IMR-90 (cell line): ENCODE measurements around the gene LRRC7. TPM values are rescaled to one million over a fixed set of nuclear protein-coding genes. Genes with fewer than 3 reads are reported as not detected.

Experiments
- ATAC-seq: fragments of 200-7000 bp; cut with Tn5 transposase; 2 replicates; pipeline ENCODE4 v1.9.1; 2020; ENCODE audit warnings: low read depth, mild to moderate bottlenecking, moderate library complexity
- BruUV-seq: library from RNA; stranded (reverse); fragments of 400-500 nt; replicated peaks from 2 replicates; lab custom pipeline; 2021; lab: Mats Ljungman, UMichigan
- CTCF ChIA-PET: fragments of 300-600 bp; formaldehyde crosslinking; extraction: SDS; loops from one replicate; lab custom pipeline; 2021; ENCODE audit warnings: antibody characterized with exemption; lab: Yijun Ruan, JAX
- POLR2A ChIA-PET: fragments of 300-600 bp; sonication (Branson Sonifier 250); formaldehyde crosslinking; loops from one replicate; lab custom pipeline; 2022; ENCODE audit warnings: antibody characterized with exemption; ENCODE audit not compliant: unreplicated experiment; lab: Charles Lee
- DNase-seq: peaks from one replicate; pipeline ENCODE4 v3.0.0; 2013
- H2AFZ ChIP-seq: replicated peaks from 2 replicates; pipeline ENCODE3; 2013; ENCODE audit warnings: low read length, mild to moderate bottlenecking; ENCODE audit not compliant: poor library complexity
- H2AK5ac ChIP-seq: 2 replicates; pipeline ENCODE4 v1.6.1; 2013; ENCODE audit warnings: low read depth, low read length, inconsistent platforms
- H2AK9ac ChIP-seq: replicated peaks from 2 replicates; pipeline ENCODE3; 2013; ENCODE audit warnings: mild to moderate bottlenecking, low read depth, low read length, moderate library complexity; ENCODE audit not compliant: poor library complexity
- H2BK120ac ChIP-seq: 2 replicates; pipeline ENCODE4 v1.6.1; 2013; ENCODE audit warnings: low read depth, low read length, inconsistent platforms
- H2BK15ac ChIP-seq: 3 replicates; pipeline ENCODE4 v1.6.1; 2013; ENCODE audit warnings: low read depth, low read length, inconsistent platforms
- H2BK20ac ChIP-seq: 2 replicates; pipeline ENCODE4 v1.6.1; 2013; ENCODE audit warnings: low read depth, mild to moderate bottlenecking, inconsistent platforms, low read length, moderate library complexity
- H2BK5ac ChIP-seq: 2 replicates; pipeline ENCODE4 v1.6.1; 2013; ENCODE audit warnings: mild to moderate bottlenecking, low read depth, low read length, inconsistent platforms; ENCODE audit not compliant: poor library complexity, severe bottlenecking
- H3K14ac ChIP-seq: replicated peaks from 2 replicates; pipeline ENCODE4 v1.6.1; 2013; ENCODE audit warnings: low read depth, low read length, inconsistent platforms
- H3K18ac ChIP-seq: 2 replicates; pipeline ENCODE4 v1.6.1; 2013; ENCODE audit warnings: low read depth, low read length, control low read depth
- H3K23ac ChIP-seq: 2 replicates; pipeline ENCODE4 v1.6.1; 2013; ENCODE audit warnings: low read depth, low read length, inconsistent platforms
- H3K27ac ChIP-seq: 2 replicates; pipeline ENCODE4 v1.5.1; 2013; ENCODE audit warnings: mild to moderate bottlenecking, control low read depth, low read length; ENCODE audit not compliant: insufficient read depth
- H3K27me3 ChIP-seq: 2 replicates; pipeline ENCODE4 v1.6.1; 2013; ENCODE audit warnings: low read length; ENCODE audit not compliant: control insufficient read depth, insufficient read depth
- H3K36me3 ChIP-seq: 2 replicates; pipeline ENCODE4 v1.6.1; 2013; ENCODE audit warnings: low read length, mixed read lengths; ENCODE audit not compliant: control insufficient read depth, insufficient read depth
- H3K4ac ChIP-seq: 2 replicates; pipeline ENCODE4 v1.6.1; 2013; ENCODE audit warnings: low read depth, low read length, inconsistent platforms
- H3K4me1 ChIP-seq: 2 replicates; pipeline ENCODE4 v1.6.1; 2013; ENCODE audit warnings: low read length, mixed read lengths; ENCODE audit not compliant: control insufficient read depth, insufficient read depth
- H3K4me2 ChIP-seq: 2 replicates; pipeline ENCODE4 v1.6.1; 2013; ENCODE audit warnings: low read depth, mild to moderate bottlenecking, control low read depth, low read length, moderate library complexity
- H3K4me3 ChIP-seq: 2 replicates; pipeline ENCODE4 v1.5.1; 2013; ENCODE audit warnings: low read depth, mild to moderate bottlenecking, control low read depth, low read length, moderate library complexity; ENCODE audit not compliant: insufficient read depth
- H3K56ac ChIP-seq: 2 replicates; pipeline ENCODE4 v1.6.1; 2013; ENCODE audit warnings: low read length, inconsistent platforms; ENCODE audit not compliant: insufficient read depth; ENCODE audit errors: extremely low read depth
- H3K79me1 ChIP-seq, 2 experiments: 2 replicates each; pipeline ENCODE4 v1.6.1; 2013; ENCODE audit warnings: low read length in 2 of 2, inconsistent platforms in 1 of 2, low read depth in 1 of 2
- H3K9ac ChIP-seq: 2 replicates; pipeline ENCODE4 v1.6.1; 2013; ENCODE audit warnings: low read depth, low read length, control low read depth
- H3K9me1 ChIP-seq: 2 replicates; pipeline ENCODE4 v1.6.1; 2013; ENCODE audit warnings: low read length, inconsistent platforms; ENCODE audit not compliant: insufficient read depth
- H3K9me3 ChIP-seq: 2 replicates; pipeline ENCODE4 v1.6.1; 2013; ENCODE audit warnings: low read length; ENCODE audit not compliant: control insufficient read depth, insufficient read depth
- H4K20me1 ChIP-seq: 2 replicates; pipeline ENCODE4 v1.6.1; 2013; ENCODE audit warnings: low read length, inconsistent platforms; ENCODE audit not compliant: insufficient read depth
- H4K5ac ChIP-seq: 2 replicates; pipeline ENCODE4 v1.6.1; 2013; ENCODE audit warnings: mild to moderate bottlenecking, low read depth, low read length, control low read depth
- H4K8ac ChIP-seq, 2 experiments: 2 replicates each; pipeline ENCODE4 v1.6.1; 2013; ENCODE audit warnings: low read depth in 2 of 2, low read length in 2 of 2, control low read depth in 1 of 2, inconsistent platforms in 1 of 2
- H4K91ac ChIP-seq: 2 replicates; pipeline ENCODE4 v1.6.1; 2013; ENCODE audit warnings: low read depth, low read length, inconsistent platforms; ENCODE audit not compliant: insufficient read depth
- CHD1 ChIP-seq: IDR thresholded peaks from 2 replicates; pipeline ENCODE4 v1.6.1; 2012; ENCODE audit warnings: low read depth, low read length, improper control_type of control experiment
- MAZ ChIP-seq: IDR thresholded peaks from 2 replicates; pipeline ENCODE4 v1.6.1; 2012; ENCODE audit warnings: low read depth, mild to moderate bottlenecking, low read length, improper control_type of control experiment, moderate library complexity, borderline replicate concordance
- MXI1 ChIP-seq: IDR thresholded peaks from 2 replicates; pipeline ENCODE4 v1.6.1; 2012; ENCODE audit warnings: low read depth, mild to moderate bottlenecking, low read length, moderate library complexity, borderline replicate concordance
- NFE2L2 ChIP-seq: fragments of 150-350 bp; IDR thresholded peaks from 2 replicates; pipeline ENCODE4 v1.6.1; 2016; ENCODE audit warnings: low read depth, mild to moderate bottlenecking, low read length
- dilution Hi-C: fragments of 300-500 bp; cut with HindIII; formaldehyde crosslinking; loops from one replicate; pipeline ENCODE4 v1.14.3; 2018; ENCODE audit warnings: low sequenced_read_pairs; ENCODE audit not compliant: unreplicated experiment
- in situ Hi-C: fragments of 300-500 bp; cut with MboI; formaldehyde crosslinking; loops from 3 replicates; pipeline ENCODE4 v1.14.3; 2019; ENCODE audit warnings: low sequenced_read_pairs, inconsistent platforms, mixed read lengths
- intact Hi-C: fragments of 100-400 bp; cut with micrococcal nuclease; formaldehyde crosslinking; loops from 2 replicates; pipeline ENCODE4 v1.10.0; 2022
- polyA plus RNA-seq, 3 experiments: library from polyadenylated mRNA; depleted of rRNA; stranded (reverse); fragments of >200 nt; gene quantifications; 2 replicates each; pipeline ENCODE4 v1.2.3, GENCODE V29; 2012; ENCODE audit warnings: low replicate concordance in 1 of 3
- total RNA-seq: library from RNA; depleted of rRNA; stranded (reverse); fragments of >200 nt; gene quantifications from 2 replicates; pipeline ENCODE4 v1.2.3, GENCODE V29; 2012
- TF ChIP-seq, protein P1 (sequence below): fragments of 150-350 bp; IDR thresholded peaks from 2 replicates; pipeline ENCODE4 v1.6.1; 2016; ENCODE audit warnings: low read depth, mild to moderate bottlenecking, low read length, moderate library complexity, borderline replicate concordance

Gene LRRC7
- total and polyA plus RNA-seq, 2 of the 4 experiments (the other 2 are of a cell fraction), result under 0.01 to 0.02 TPM

DNA sequence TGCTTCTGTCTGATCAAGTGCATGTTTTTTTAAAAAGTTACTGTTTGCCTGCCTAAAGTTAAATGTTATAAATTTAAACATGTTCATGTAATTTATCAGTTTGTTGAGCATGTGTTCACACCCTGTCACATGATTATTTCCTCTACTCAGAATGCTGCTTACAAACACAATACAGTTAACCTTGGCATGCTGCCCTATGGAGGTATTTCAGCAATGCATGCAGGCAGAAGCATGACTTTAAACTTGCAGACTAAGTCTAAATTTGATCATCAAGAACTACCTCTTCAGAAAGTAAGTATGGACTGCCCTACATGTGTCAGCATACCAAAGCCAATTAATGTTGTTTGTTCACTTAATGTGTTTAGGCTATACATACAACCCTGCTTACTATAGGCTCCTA lies 476.1 kb downstream of the LRRC7 start:
- Histone ChIP-seq H3K23ac (no peak overlapping the region), H2BK15ac (no peak overlapping the region), H4K91ac (no peak overlapping the region), H3K36me3 (no peaks in the 10 kb centered on the region), H4K20me1 (no peaks in the 10 kb centered on the region), H3K4me3 (no peak overlapping the region), H3K56ac (no peak overlapping the region), H2AK5ac (no peak overlapping the region), H2BK20ac (no peak overlapping the region), H3K9me1 (no peaks in the 10 kb centered on the region), H3K14ac (no peak overlapping the region), H2BK120ac (0 out of 2 replicates have a peak overlapping the region, but pooled peaks have one; percentile 35), H3K27me3 (no peaks in the 10 kb centered on the region), H2AFZ (no peak overlapping the region), H2BK5ac (no peak overlapping the region), H3K79me1 (no peaks in the 10 kb centered on the region), H3K27ac (no peak overlapping the region), H3K9ac (no peak overlapping the region), H4K5ac (no peak overlapping the region), H3K4ac (no peak overlapping the region), H4K8ac (no peak overlapping the region), H2AK9ac (no peak overlapping the region), H3K9me3 (no peaks in the 10 kb centered on the region), H3K4me2 (no peak overlapping the region), H3K18ac (no peak overlapping the region), H3K4me1 (peaks cover 5% of the 10 kb centered on the region; the same call in 1 of the 2 replicates)
- CTCF ChIA-PET, result no interaction called here
- POLR2A ChIA-PET, result no interaction called here
- in situ Hi-C loops (loop anchor here (25.0 kb wide), 1 partner anchor 93 kb away; no protein-coding TSS in a partner anchor), dilution Hi-C loops (no loop called here), intact Hi-C loops (no loop called here)
- peak; percentile 16; the same call in 1 of the 2 replicates for ATAC-seq
- BruUV-seq, result no TSS peak
- peak; percentile 64 for DNase-seq
- TF ChIP-seq NFE2L2 (no peak), MAZ (no peak), CHD1 (no peak), MXI1 (no peak)
- TF ChIP-seq, protein P1, sequence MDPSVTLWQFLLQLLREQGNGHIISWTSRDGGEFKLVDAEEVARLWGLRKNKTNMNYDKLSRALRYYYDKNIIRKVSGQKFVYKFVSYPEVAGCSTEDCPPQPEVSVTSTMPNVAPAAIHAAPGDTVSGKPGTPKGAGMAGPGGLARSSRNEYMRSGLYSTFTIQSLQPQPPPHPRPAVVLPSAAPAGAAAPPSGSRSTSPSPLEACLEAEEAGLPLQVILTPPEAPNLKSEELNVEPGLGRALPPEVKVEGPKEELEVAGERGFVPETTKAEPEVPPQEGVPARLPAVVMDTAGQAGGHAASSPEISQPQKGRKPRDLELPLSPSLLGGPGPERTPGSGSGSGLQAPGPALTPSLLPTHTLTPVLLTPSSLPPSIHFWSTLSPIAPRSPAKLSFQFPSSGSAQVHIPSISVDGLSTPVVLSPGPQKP, result no peak
